NCI-H1417 (cell line): Measurements from ENCODE around the gene ATP10B.

Experiments used
- DNase-seq, 3 experiments: peaks; one replicate each; lab custom pipeline; 2025; lab: John Stamatoyannopoulos, UW

ATP10B gene

DNA sequence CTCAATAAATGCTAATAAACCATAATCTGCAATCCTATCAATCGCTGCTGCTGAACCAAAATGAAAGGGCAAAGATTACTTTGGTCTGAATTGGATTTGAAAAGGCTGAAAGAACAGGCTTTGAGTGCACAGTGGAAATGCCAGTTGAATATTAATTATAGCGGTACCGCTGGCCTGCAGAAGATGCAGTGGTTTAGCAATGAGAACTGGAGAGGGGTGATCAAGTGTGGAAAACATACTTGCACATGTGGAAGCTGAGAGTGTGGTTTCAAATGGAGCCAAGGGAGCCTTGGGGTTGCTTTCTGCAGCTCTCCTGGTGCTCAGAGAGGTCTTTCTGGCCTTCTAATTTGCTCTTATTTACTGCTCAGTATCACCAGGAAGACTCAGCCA is 296.4 kb downstream of the ATP10B start:
- DNase-seq: peak in 1 of 3 experiments; percentile 34

DNA sequence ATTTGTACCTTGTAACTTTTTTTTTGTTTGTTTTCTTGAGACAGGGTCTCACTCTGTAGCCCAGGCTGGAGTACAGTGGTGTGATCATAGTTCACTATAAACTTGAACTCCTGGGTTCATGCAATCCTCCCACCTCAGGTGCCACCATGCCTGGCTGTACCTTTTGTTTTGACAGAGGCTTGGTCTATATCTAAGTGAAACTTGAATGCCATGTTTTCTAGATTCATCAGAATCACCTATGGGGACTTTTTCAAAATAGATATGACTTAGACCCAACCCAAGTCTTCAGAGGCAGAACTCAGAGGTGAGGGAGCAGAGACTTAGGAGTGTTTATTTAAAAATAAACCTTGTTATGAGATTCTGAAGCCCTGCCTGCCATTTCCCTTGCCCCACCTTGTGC is 301.9 kb downstream of the ATP10B start:
- no peak for DNase-seq

DNA sequence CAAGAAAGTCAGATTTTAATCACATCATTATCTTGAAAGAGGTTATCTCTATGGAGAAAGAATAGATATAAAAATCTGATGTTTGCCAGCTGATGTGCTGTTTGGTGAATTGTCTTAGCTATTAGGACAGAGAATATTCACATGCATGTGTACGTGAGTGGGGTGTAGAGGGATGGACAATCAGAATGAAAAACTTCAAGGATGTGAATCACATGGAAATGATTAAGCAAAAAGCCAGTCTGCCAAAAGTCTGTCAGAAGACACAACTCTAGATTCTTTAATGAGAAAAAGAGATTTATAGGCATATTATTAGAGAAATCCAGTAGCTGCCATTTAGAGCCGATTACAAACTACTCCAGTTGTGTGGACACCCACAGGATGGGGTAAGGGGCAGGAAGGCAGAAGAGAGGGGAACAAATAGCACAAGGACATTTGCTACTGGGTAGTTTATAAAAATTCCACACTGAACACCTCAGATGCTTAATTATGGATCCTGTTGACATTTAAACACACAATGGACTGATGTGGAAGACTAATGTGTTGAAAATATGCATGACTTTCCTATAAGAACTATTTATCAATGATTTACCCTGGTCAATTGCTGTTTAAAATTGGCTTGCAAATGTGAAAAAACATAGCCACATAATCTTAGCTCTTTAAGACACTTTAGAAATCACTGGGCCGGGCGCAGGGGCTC is 302.9 kb downstream of the ATP10B start:
- no peak for DNase-seq

DNA sequence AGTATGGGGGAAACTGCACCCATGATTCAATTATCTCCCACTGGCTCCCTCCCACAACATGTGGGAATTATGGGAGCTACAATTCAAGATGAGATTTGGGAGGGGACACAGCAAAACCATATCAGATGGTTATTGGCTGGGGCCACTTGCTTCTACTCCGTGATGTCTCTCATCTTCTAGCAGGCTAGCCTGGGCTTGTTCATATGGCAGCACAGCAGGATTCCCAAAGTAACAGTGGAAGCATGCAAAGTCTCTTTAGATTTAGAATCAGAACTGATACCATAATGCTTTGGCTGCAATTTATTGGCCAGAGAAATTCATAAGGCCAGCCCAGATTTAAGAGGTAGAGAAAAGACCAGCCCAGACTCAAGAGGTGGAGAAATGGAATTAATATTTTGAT is 304.1 kb downstream of the ATP10B start:
- no peak for DNase-seq

DNA sequence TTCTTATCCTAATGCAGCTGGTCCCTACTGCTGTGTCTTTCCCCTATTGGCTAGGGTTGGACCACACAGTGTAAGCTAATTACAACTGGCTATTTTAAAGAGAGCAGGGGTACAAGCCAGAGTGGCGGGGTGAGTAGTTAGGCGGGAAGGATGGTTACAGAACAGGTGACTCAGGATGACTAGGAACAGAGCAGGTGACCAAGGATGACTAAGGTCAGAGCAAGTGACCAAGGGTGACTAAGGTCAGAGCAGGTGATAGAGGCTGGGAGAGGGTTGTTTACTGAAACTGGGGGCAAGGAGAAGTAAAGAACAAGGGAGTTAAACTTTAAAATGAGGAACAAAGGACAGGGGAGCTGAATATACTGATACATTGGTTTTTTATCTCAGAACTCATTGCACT is 304.9 kb downstream of the ATP10B start:
- no peak for DNase-seq

DNA sequence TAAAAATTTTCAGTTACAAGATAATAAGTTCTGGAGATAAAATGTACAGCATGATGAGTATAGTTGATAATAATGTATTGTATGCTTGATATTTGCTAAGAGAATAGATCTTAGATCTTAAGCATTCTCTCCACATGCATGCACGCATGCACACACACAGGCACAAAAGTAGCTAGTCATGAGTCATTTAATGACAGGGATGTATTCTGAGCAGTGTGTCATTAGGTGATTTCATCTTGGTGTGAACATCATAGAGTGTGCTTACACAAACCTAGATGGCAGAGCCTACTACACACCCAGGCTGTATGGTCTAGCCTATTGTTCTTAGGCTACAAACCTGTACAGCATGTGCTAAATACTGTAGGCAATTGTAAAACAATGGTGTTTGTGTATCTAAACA is 306.2 kb downstream of the ATP10B start:
- no peak for DNase-seq

DNA sequence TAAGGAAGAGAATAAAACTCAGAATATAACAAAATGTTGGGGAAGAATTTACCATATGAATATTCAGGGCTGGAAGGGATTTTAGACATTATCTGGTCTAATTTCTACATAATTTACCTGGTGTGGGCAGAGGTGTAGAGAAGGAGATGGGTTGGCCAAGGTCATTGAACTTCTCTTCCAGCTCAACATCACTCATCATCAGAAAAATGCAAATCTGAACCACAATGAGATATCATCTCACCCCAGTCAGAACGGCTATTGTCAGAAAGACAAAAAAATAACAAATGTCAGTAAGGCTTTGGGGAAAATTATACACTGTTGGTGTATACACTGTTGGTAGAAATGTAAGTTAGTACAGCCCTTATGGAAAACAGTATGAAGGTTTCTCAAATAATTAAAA is 308.6 kb downstream of the ATP10B start:
- no peak for DNase-seq

DNA sequence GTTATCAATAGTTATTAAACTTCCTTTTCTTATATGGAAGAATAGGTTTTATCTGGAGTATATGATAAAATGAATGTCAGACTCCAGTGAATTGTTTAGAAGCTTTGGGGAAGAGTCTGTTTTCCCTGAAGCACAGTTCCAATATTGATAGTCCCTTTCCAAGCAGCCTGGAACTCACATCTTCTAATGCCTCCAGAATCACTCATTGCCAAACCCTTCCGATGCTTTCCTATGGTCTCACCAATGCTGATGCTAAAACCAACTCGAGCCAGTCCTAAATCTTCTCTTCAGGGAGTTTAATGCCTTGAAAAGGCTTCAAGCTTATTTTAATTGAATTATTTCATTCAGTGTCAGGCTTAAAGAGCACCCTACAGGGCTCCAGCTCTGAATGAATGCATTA is 309.2 kb downstream of the ATP10B start:
- no peak for DNase-seq

DNA sequence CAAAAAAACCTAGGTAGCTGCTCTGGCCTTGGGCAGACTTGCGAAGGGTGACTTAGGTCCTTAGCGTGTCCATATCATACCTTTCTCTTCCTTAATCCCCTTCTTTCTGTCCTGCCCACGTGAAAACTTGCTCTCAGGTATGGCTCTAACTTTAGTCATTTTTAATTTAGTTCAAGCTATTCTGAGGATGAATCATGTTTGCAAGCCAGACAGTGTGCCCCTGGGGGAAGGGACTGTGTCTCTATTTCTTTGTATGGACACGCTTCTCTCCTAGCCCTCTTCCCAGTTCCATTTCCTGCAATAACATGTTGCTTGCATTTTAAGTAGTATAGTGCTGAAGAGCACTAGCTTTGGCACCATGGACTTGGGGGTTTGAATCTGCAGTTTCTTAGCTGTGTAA is 309.7 kb downstream of the ATP10B start:
- DNase-seq: no peak

DNA sequence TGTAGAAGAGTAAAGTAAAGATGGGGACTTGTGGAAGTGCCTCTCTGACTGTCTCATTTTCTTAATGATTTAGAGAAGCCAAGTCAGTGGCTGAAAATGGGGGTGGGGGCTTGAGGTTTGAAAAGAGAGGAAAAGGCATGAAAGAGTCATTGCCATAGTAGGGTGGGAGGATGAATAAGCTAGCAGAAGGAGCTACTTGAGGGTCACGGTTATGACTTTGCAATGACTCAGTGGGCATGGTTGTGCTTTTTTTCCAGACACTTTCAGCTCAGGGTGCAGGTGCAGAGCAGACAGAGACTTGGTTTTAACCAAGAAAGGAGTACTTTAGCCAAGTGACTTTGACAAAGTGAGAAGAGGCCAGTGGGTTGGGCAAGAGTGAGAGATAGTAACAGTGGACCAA is 312.6 kb downstream of the ATP10B start:
- DNase-seq: peak in 1 of 3 experiments; percentile 64

DNA sequence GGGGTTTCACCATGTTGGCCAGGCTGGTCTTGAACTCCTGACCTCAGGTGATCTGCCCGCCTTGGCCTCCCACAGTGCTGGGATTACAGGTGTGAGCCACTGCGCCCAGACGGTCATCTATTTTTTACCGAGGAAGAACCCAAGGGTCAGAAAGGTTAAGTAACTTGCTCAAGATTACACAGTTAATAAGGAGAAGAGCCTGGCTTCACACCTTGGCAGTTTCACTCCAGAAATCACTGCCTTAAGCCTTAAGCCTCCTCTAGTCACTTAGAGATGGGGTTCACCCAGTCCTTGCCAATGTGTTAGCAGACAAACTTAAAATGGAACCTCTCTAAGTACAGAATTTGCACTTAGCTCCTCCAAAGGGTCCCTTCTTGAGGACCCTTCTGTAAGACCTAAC is 314.1 kb downstream of the ATP10B start:
- DNase-seq: no peak

DNA sequence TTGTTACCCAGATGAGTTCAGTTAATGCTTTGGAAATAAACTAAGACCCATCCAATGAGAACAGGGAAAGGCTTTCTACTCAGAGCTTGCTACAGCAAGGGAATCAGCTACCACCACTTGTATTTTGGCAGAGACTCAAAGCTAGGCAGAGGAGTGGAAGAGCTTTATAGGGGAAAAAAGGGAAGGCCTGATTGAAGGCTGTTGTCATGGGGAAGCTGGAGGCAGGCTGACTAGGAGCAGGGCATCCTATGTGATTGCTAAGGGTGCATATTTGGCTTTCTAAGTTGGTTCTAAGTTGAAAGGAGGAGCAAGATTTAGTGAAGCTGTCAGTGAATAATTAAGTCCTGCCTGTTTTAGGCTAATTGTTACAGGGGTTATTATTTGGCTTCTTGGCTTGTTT is 314.9 kb downstream of the ATP10B start:
- DNase-seq: peak in 2 of 3 experiments; percentile 2 to 20

DNA sequence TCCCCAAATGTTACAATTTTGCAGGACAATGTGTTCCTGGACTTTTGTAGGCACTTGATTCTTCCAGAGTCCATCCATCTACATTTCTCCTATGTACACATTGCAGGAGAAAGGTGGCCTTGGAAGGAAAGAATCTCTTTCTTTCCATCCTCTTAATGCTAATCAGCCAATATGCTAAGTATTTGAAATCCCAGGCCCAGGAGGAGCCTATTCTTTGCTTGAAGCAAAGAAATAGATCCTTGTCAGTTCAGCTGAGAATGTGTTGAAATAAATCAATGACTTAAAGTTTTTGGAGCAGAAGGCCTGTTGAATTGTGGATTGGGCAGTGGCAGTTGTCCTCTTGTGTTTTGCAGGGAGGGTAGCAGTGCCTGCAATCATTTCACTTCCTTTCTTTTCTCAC is 317.1 kb downstream of the ATP10B start:
- DNase-seq: no peak

DNA sequence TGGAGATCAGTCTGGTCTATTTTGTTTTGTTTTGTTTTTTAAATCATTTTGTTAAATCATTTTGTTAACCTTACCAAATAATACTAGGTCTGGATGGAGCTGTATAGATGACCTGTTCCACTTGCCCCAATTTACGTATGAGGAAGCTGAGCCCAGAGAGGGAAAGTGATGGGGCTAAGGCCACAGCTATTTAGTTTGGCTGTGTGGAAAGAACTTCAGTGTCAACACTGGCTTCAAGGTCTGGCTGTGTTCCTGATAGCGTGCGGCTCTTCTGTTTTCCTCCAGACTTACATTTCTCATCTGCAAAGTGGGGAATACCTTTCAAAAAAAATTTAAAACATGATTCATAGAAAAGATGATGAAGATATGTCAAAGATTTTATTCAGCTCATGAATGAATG is 317.9 kb downstream of the ATP10B start:
- DNase-seq: no peak

DNA sequence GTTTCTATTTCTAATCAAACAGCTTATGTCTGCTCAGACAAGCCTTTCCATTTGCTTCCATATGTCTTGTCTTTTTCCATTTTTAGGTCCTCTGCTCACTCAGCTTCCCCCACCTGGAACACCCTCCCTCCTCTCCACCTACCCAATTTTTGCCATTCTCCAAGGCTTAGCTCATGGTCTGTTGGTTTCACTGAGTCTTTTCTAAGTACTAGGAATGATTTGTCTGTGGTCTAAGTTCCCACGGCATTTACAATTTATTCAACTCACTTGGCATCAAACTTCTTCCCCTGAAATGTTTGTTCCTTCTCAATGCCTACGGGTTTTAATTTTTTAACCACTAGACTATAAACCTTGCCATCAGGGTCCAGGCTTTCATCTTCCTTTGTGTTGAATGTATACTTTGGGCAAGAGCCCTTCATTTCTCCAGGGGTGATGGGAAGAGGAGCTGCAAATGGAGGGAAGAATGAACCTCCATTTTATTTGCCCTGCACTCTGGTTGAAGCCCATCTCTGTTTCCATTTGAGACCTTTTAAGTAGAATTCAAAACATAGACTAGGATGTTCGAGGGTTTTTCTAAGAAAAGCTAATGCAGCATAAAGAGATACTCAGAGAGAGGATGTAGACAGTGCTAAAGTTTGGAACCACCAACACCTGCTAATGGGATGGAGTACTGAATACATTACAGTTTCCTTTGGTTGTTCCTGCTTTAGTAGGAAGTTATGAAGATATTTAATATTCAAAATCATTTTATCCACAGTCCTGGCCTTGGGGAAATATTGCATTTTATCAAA is 326.3 kb downstream of the ATP10B start:
- DNase-seq: peak in 1 of 3 experiments; percentile 10

DNA sequence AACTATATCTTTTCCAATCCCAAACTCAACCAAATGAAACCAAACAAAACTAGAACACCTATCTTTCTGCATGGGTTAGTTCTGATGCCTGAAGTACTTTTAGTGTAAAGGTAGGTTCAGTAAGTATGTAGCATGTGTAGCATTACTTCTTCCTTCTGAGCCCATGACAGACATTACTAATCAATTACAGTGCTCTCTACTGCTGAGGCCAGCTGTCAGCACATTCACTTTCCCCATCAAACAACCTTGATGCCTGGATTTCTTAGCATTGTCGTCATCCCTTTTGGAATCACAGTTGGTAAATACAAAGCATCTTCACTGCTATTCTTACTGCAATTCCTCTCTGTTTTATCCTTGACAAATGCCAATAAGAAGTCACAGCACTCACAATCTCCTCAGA is 327.2 kb downstream of the ATP10B start:
- DNase-seq: peak in 1 of 3 experiments; percentile 19

DNA sequence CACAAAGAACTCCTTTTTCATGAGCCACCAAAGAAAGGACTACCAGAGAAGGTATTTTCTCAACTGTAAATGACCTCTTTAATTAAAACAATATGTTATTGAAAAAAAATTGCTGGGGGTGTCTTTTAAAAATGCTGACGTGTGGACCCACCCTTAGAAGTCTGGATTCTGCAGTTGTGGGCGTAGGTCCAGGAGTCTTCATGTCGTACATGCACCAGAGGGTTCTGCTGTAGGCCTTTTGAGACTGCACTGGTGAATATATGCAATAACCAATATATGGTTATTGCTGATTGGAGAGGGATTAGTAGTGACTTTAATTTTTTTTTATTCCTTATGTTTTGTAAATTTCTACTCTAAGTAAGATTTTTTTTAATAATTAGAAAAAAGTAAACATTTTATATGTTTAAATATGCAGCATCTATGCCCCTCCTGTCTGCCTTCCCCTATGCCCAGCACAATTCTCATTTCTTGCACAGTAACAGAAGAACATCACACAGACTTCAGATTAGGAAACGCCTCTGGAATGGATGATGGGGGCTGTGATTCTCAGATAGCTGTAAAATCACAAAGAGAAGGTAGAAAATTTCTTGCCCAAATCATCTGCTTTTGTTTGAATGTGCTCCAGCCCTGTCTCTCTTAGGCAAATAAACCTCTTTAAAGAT is 328.4 kb downstream of the ATP10B start:
- DNase-seq: no peak

DNA sequence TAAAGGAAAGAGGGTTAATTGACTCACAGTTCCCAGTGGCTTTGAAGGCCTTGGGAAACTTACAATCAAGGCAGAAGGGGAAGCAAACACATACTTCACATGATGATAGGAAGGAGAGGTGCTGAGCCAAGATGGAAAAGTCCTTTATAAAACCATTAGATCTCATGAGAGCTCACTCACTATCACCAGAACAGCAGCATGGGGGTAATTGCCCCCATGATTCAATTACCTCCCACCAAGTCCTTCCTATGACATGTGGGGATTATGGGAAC is 330.7 kb downstream of the ATP10B start:
- no peak for DNase-seq

DNA sequence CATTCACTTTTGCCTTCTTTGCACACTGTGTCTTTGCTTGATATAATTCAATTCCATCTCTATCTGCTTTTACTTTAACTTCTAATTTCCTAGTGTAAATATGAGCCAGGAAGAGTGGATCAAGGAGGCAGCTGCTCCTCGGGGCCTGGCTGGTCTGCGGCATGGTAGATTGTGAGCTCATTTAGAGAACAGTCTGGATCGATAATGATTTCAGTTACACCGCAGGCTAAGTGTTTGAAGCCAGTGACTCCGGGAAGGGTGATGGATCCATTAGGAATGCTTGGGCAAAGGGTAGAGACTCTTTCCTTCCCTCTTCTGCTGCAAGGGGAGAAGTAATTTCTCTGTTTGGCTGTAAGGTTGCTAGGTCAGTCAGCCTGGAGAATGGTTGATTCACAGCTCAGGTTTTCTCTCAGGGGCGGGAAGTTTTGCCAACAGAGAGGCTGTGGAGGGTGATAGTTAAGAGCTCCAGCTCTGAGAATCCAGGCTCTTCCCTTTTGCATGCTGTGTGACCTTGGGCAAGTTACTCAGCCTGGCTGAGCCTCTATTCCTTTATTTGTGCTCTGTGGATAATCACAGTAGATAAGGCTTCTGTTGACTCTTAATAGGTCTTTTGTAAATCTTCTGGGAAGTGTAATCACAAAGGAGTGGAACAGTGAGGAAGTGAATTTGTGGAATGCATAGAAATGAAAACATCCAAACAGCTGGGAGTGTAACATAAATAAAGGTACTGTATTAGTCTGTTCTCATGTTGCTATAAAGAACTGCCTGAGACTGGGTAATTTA is 331.2 kb downstream of the ATP10B start:
- DNase-seq: peak in 1 of 3 experiments; percentile 60

DNA sequence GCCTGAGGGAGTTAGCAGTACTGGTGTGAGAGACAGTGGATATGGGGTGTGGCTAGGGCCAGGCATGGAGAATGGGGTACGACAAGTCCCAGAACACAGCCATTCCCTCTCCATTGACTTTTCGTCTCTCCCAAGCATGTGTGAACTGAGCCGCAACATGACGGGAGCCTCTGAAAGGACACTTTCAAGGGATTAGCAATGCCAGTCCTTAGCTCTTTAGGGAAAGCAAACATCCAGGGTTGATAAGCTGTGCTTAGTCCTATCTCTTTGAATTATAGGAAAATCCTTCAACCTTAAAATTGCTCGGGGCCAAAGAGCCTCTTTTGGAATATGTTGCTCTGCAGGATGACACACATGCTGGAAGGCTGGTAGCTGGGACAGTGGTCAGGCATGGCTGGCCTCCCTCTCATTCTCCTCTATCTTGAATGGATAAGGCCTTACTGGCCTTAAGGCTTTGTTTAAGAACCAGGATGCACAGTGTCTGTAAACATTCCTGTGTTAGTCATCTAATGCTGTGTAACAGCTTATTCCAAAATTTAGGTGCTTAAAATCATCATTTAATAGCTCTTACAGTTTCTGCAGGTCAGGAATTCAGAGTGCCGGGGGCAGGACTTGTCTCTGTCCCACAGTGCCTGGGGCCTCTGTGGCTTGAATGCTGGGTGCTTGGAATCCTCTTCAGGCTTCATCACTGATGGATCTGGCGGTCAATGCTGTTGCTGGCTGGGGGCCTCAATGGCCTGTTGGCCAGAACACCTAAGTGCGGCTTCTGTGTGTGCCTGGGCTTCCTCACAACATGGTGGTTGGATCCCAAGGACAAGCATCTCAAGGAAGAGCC is 335.1 kb downstream of the ATP10B start:
- peak in 2 of 3 experiments; percentile 13 to 38 for DNase-seq

DNA sequence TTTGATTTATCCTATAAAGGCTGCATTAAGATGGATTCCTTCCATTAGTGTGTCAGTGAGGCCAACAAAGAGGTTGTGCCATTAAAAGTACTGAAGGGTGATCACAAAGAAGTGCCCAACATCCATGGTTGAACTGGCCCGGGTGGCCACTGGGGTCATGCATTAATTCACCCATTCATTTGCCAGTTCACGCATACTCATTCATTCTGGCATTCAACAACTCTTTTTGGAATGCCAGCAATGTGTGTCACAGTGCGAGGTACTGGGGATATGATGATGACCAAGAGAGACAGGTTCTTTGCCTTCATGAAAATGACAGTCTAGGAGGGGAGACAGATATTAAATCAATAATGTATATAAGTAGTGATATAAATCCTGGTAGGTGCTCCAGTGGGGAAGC is 337.1 kb downstream of the ATP10B start:
- no peak for DNase-seq

DNA sequence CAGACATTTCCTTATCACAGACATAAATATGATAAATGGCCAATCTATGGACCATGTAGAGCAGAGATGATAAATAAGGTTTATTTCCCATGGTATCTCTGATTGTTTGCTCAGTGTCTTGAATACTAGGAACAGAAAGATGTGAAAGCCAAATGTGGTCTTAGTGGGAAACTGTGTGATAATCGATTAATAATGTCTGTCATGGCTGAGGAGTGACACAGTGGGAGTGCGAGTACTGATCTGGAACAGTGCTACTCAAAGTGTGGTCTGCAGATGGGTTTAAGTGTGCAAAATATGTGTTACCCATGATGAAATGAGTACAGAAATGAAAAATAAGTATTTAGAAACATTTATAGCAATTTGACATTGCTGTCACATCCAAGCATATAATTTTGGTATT is 337.8 kb downstream of the ATP10B start:
- no peak for DNase-seq
